ENCODE results near the gene AVPR1B.

The AVPR1B gene

GRCh38 chr1:206080026-206080820 lies 37.0 kb downstream of the AVPR1B start:
- in situ Hi-C loops (cut with MboI; ENCODE audit: low sequenced_read_pairs, unreplicated experiment): no loop called here
- DNase-seq (ENCODE audit: low spot score): no peak
- TF ChIP-seq, protein P1, sequence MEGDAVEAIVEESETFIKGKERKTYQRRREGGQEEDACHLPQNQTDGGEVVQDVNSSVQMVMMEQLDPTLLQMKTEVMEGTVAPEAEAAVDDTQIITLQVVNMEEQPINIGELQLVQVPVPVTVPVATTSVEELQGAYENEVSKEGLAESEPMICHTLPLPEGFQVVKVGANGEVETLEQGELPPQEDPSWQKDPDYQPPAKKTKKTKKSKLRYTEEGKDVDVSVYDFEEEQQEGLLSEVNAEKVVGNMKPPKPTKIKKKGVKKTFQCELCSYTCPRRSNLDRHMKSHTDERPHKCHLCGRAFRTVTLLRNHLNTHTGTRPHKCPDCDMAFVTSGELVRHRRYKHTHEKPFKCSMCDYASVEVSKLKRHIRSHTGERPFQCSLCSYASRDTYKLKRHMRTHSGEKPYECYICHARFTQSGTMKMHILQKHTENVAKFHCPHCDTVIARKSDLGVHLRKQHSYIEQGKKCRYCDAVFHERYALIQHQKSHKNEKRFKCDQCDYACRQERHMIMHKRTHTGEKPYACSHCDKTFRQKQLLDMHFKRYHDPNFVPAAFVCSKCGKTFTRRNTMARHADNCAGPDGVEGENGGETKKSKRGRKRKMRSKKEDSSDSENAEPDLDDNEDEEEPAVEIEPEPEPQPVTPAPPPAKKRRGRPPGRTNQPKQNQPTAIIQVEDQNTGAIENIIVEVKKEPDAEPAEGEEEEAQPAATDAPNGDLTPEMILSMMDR (IDR thresholded peaks at IDR 0.05; ENCODE audit: borderline replicate concordance, control extremely low read depth, extremely low read depth, insufficient read depth, missing control alignments): no peak

DNA sequence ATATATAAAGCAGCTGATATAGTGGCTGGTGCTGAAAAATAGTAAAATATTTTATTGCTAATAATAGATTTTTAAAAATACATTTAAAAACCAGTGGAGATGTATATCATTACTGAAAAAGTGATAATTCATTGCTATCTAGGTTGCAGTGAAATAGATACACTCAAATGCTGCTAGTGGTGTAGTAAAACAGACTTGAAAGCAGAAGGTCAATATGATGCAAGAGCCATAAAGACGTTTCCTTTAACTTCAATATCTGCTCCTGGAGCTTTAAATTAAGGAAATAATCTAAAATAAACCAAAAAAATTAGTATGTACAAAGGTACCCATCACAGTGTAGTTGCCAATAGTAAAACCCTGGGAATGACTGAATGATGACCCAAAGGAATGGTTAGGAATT lies 38.1 kb downstream of the AVPR1B start:
- no peak for DNase-seq (ENCODE audit: low spot score)
- in situ Hi-C loops (cut with MboI; ENCODE audit: low sequenced_read_pairs, unreplicated experiment): no loop called here
- TF ChIP-seq, protein P1 (IDR thresholded peaks at IDR 0.05; ENCODE audit: borderline replicate concordance, control extremely low read depth, extremely low read depth, insufficient read depth, missing control alignments): no peak

DNA sequence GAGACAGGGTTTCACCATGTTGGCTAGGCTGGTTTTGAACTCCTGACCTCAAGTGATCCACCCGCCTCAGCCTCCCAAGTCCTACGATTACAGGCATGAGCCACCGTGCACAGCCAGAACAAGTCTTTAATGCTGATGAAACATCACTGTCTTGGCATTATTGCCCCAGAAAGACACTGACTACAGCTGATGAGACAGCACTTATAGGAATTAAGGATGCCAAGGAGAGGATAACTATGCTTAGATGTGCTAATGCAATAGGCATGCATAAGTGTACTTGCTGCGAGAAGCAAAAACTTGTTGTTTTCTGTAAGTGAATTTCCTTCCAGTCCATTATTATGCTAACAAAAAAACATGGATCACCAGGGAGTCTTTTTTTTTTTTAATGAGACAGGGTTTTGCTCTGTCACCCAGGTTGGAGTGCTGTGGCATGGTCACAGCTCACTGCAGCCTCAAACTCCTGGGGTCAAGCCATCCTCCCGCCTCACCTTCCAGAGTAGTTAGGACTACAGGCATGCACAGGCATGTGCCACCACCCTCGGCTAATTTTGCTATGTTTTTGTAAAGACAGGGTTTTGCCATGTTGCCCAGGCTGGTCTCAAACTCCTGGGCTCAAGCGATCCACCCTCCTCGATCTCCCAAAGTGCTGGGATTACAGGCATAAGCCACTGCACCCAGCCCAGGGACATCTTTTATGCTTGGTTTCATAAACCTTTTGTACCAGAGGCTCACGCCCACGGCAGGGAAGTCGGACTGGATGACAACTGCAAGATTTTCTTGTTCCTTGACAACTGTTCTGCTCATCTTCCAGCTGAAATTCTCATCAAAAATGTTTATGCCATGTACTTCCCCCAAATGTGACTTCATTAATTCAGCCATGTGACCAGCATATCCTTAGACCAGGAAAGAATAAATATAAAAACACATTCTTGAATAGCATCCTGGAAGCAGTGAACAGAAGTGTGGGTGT lies 41.1 kb downstream of the AVPR1B start:
- DNase-seq (ENCODE audit: low spot score): no peak
- in situ Hi-C loops (cut with MboI; ENCODE audit: low sequenced_read_pairs, unreplicated experiment): no loop called here
- TF ChIP-seq, protein P1 (IDR thresholded peaks at IDR 0.05; ENCODE audit: borderline replicate concordance, control extremely low read depth, extremely low read depth, insufficient read depth, missing control alignments): no peak

- in situ Hi-C loops (cut with MboI; ENCODE audit: low sequenced_read_pairs, unreplicated experiment): no loop called here
- TF ChIP-seq, protein P1 (IDR thresholded peaks at IDR 0.05; ENCODE audit: borderline replicate concordance, control extremely low read depth, extremely low read depth, insufficient read depth, missing control alignments): no peak
- DNase-seq (ENCODE audit: low spot score): no peak
These were observed 42.3 kb downstream of the AVPR1B start for GRCh38 chr1:206074839-206075238.

GRCh38 chr1:206070627-206071304 lies 46.4 kb downstream of the AVPR1B start:
- TF ChIP-seq, protein P1 (IDR thresholded peaks at IDR 0.05; ENCODE audit: borderline replicate concordance, control extremely low read depth, extremely low read depth, insufficient read depth, missing control alignments): no peak
- DNase-seq (ENCODE audit: low spot score): no peak
- in situ Hi-C loops (cut with MboI; ENCODE audit: low sequenced_read_pairs, unreplicated experiment): no loop called here

DNA sequence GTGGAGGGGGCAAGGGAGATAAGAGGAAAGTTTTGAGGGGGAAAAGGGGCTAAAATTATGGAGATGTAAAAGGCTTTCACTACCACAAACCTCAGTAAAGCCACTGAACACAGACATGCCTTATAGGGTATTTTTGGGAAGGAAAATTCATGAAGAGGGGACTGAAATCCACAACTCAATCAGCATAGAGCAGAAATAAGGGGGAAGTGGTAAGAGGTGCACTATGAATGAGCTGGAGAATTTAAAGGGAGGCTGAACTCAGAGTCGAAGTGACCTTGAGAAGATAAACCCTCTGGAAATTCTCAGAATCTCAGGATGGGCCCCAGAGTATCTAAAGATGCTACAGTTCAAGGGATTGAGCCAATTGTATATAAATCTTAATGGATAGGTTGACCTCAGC lies 48.9 kb downstream of the AVPR1B start:
- in situ Hi-C loops (cut with MboI; ENCODE audit: low sequenced_read_pairs, unreplicated experiment): no loop called here
- no peak for DNase-seq (ENCODE audit: low spot score)
- TF ChIP-seq, protein P1 (IDR thresholded peaks at IDR 0.05; ENCODE audit: borderline replicate concordance, control extremely low read depth, extremely low read depth, insufficient read depth, missing control alignments): no peak

Measured in GM13976 (cell line).